Measurements from ENCODE around the gene ASB8. TPM values are rescaled to one million over a fixed set of nuclear protein-coding genes. Genes with fewer than 3 reads are reported as not detected.
A peak's percentile ranks its signal among the peaks of the same experiment; 100 is the strongest.

Gene ASB8
- total RNA-seq, 1 donor from 2014 or later: 23.5 TPM

DNA sequence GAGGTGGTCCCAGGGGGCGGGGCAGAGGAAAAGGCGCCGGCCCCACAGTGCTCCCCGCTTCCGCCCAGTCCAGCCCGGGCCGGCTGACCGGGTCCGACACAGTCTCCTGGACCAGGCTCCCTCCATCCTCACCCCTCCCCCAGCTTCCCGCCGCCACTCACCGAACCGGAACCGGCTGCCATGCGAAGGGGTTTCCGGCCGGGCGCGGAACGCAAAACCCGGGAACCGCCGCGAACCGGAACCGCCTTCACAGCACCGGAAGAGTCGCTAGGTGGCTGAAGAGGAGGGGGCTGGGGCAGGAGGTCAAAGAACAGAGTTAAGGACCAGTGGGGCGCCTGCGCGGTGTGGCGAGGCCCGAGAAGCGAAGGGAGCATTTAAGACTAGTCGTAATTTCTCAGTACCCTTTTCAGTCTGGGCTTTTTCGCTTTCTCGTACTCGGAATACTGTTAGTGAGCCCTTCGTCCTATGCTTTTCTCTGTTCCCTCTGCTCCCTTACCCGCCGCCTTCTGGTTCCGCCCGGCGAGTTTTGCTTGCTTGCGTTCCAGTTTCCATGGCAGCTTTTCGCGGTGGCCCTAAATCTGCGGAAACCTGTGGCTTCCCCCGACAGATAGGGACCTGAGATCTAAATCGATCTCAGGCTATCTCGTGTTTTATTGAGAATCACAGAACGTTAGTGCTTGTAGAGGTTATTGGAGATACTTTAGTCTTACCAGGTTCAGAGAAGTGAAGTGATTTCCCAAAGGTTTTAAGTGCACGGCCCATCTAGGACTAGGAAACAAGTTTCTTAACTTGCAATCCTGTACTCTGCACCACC is 51.2 kb downstream of the ASB8 start, which contains the start of gene SENP1:
TSS of gene SENP1 (minus strand) at position 213 of the 814 bp plus-strand sequence. CDS start 4,607 bp downstream, outside the sequence.
- peak; percentile 62 for DNase-seq (ENCODE audit: low read depth)

DNA sequence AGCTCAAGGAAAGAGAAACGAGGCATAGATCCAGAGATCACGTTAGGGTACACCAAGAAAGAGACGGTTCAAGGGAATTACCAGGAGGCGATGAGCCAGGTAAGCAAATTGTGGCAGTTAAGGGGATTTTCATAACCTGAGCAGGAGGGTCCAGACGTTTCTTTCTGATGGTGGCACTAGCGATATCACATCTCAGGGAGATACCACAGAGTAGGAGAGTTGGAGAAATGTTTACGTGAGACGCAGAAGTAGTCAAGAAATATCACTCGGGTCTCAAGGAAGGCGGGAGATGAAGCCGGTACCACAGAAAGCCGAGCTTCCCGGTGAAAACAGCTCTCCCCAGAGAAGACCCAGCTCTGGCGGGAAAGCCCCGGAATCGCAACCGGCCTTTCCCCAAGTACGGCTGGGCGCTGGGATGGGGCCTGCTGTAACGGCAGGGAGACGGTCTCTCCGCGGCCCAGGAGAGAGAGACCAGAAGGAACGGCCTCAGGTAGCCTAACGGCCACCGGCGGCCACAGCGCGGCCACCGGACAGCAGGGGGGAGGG is 51.9 kb downstream of the ASB8 start:
- peak; percentile 15 for DNase-seq (ENCODE audit: low read depth)

DNA sequence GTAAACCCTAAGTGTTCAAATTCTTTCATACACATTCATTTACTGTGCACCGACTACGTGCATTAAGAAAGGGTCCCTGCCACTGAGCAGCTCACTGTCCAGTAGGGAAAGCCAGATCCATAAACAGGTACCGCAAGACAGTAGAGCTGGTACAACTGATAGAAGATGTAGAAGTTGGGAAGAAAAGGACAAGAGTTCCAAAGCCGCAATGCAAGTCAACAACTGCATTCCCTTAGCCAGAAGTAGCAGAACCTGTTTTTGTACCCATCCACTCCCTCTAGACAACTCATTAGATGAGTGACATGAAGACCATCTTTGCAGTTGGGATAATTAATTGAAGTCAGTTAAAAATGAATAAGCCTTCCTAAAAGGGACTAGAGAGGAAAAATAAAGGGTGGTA is 52.8 kb downstream of the ASB8 start:
- DNase-seq (ENCODE audit: low read depth): no peak

Other genes starting within 250 kb of the ASB8 start
- 85.7 and 112 TPM in 2 replicates for gene TMEM106C, start 193.9 kb downstream of the ASB8 start, total RNA-seq
- not detected in 2 replicates for gene COL2A1, start 153.0 kb downstream of the ASB8 start, total RNA-seq
- 9.9 and 13.0 TPM in 2 replicates for gene SENP1, start 51.4 kb downstream of the ASB8 start, total RNA-seq
- gene PFKM, start 38.2 kb downstream of the ASB8 start, total RNA-seq: 43.1 and 79.3 TPM in 2 replicates
- gene CCDC184, start 26.1 kb upstream of the ASB8 start, total RNA-seq: 0.40 TPM in 1 of 2 replicates, not detected in the other
- not detected in 2 replicates for gene OR10AD1, start 45.8 kb upstream of the ASB8 start, total RNA-seq
- 11.1 and 14.3 TPM in 2 replicates for gene ZNF641, start 193.4 kb upstream of the ASB8 start, total RNA-seq

Measured in renal cortical epithelial cell (primary cell).